ENCODE data around the gene MAGED4. TPM values are rescaled to one million over a fixed set of nuclear protein-coding genes. Genes with fewer than 3 reads are reported as not detected.
"Not testable (repeated sequence)": the region's sequence is repeated elsewhere in the genome, so short reads cannot be mapped to it uniquely, and the experiment has no call there.

The MAGED4 gene
- polyA plus RNA-seq (ENCODE audit: insufficient read depth in 1 of 5, insufficient read length in 5 of 5, low replicate concordance in 1 of 5), result 10 to 100 TPM; 28.7 to 59.2 (median 49.8) TPM
- long read RNA-seq, donor 1, partial matches to known transcripts, result 51 of 52 reads
- long read RNA-seq, donor 1, other reads (novel, unspliced or antisense), result 0 of 52 reads
- long read RNA-seq, donor 2, transcript MAGED4-204 (13 exons, 2,578 nt), result major isoform, 5 of 20 reads
- long read RNA-seq, donor 2, partial matches to known transcripts, result 13 of 20 reads
- long read RNA-seq, donor 2, other reads (novel, unspliced or antisense), result 0 of 20 reads
- long read RNA-seq, donor 3, partial matches to known transcripts, result 42 of 42 reads
- long read RNA-seq, donor 3, other reads (novel, unspliced or antisense), result 0 of 42 reads
- long read RNA-seq, donor 4, partial matches to known transcripts, result 12 of 12 reads
- long read RNA-seq, donor 4, other reads (novel, unspliced or antisense), result 0 of 12 reads
- long read RNA-seq, donor 5, partial matches to known transcripts, result 33 of 33 reads
- long read RNA-seq, donor 5, other reads (novel, unspliced or antisense), result 0 of 33 reads
- long read RNA-seq, donor 6, partial matches to known transcripts, result 5 of 9 reads
- long read RNA-seq, donor 6, other reads (novel, unspliced or antisense), result 0 of 9 reads
- long read RNA-seq, donor 7, partial matches to known transcripts, result 5 of 15 reads
- long read RNA-seq, donor 7, other reads (novel, unspliced or antisense), result 6 of 15 reads
- long read RNA-seq, donor 8, partial matches to known transcripts, result 12 of 12 reads
- long read RNA-seq, donor 8, other reads (novel, unspliced or antisense), result 0 of 12 reads

DNA sequence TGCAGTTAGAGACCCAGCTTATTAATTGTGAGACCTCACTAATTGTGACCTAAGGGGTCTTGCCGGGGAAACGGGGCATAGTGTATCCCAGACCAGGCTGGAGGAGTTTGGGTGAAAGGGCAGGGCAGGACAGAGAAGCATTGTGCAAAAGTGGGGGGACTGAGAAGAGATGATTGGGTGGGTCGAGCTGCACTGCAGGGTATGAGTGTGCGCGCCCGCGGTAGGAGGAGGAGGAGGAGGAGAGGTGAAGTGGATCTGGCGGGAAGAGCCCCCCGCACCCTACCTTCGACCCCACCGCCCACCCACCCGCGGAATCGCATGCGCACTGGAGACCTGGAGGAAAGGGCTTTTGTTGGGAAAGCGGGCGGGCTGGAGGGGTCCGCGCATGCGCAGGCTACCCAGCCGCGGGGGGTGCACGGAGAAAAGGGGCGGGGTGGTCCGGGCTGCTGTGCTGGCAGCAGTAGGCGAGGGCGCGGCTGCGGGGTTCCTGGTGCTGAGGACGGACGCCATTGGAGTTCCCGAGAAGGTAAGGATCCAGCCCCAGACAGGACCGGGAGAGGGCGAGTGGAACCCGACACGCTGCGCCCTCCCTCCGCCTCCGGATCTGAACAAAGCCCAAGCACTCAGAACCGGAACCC lies at the start of gene MAGED4:
Gene MAGED4 (plus strand): TSS at position 449 of the 638 bp plus-strand sequence. CDS start 1,035 bp downstream, outside the sequence.
- not testable (repeated sequence) for DNase-seq

- DNase-seq, result no peak
Observed at GRCh38 chrX:52138830-52139544, 45.7 kb upstream of the MAGED4 start.

GRCh38 chrX:52139545-52139895 lies 45.2 kb upstream of the MAGED4 start:
- DNase-seq, result no peak

DNA sequence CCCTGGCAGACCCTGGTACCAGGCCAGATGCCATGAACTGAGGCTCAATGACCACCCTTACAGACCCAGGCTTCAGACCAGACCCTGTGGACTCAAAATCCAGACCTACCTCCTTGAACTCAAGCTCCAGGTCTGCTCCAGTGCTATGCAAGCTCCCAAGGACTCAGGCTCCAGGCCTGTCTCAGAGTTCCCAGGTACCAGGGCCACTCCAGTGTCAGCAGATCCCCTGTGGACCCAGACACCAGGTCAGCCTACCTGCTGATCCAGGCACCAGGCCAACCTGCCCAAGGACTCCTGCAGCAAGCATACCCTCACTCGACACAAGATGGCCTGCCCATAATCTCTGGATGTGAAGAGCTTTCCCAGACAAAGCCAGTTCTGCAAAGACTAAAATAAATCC lies 44.7 kb upstream of the MAGED4 start:
- DNase-seq, result no peak

DNA sequence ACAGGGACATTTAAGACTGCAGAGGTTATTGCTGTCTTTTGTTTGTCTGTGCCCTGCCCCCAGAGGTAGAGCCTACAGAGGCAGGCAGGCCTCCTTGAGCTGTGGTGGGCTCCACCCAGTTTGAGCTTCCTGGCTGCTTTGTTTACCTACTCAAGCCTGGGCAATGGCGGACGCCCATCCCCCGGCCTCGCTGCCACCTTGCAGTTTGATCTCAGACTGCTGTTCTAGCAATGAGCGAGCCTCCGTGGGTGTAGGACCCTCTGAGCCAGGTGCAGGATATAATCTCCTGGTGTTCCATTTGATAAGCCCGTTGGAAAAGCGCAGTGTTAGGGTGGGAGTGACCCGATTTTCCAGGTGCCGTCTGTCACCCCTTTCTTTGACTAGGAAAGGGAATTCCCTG lies 34.0 kb upstream of the MAGED4 start:
- not testable (repeated sequence) for DNase-seq

GRCh38 chrX:52160140-52160539 lies 24.5 kb upstream of the MAGED4 start:
- DNase-seq, result not testable (repeated sequence)

DNA sequence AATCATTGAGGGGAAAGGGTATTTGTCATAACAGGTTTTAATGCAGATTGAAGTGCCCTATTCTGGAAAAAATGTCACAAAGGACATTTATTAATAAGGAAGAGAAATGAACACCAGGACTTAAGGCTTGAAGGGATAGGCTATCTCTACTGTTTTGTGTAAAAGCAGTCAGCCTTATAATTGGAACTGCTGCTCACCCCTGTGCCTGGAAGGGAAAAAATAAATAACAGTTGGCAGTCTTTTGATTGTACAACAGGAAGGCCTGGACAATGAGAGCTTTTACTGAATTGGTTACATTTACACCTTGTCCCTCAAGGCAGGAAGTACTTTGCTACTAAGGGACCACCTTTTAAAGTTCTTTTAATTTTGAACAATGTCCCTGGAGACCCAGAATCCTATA lies 17.8 kb upstream of the MAGED4 start:
- no peak for DNase-seq

GRCh38 chrX:52171055-52171454 lies 13.6 kb upstream of the MAGED4 start:
- not testable (repeated sequence) for DNase-seq

- DNase-seq, result not testable (repeated sequence)
Observed at GRCh38 chrX:52185078-52185453, 378 bp downstream of the MAGED4 start.

DNA sequence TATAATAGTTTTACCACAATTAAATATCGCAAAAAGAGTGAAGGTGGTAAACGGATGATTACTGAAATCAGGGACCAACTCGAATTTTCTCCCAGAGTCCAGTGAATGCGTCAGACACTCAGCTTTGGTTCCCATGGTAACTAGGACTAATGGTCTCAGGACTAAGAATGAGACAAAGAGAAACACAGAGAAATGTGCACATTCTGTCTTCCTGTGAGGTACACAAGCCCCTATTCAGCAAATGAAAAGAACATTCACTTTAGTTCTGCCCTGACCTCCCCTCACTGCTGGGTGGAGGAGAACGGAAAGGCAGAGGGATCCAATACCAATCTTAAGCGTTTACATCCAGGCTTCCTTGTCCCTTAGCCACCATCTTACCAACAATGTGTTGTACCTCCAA lies 26.7 kb downstream of the MAGED4 start:
- not testable (repeated sequence) for DNase-seq

GRCh38 chrX:52213276-52213675 lies 28.6 kb downstream of the MAGED4 start:
- no peak for DNase-seq

- DNase-seq, result no peak
Observed at GRCh38 chrX:52216541-52216940, 31.9 kb downstream of the MAGED4 start.

GRCh38 chrX:52217494-52218160 lies 32.9 kb downstream of the MAGED4 start:
- DNase-seq, result no peak

- no peak for DNase-seq
Observed at GRCh38 chrX:52220936-52221335, 36.2 kb downstream of the MAGED4 start.

Other genes with a start within 250 kb of the MAGED4 start
- 10 to 100 TPM; 54.3 to 86.2 (median 66.9) TPM for gene MAGED4B, start 115.7 kb upstream of the MAGED4 start, polyA plus RNA-seq (ENCODE audit: insufficient read depth in 1 of 5, insufficient read length in 5 of 5, low replicate concordance in 1 of 5)
- gene XAGE2, start 184.1 kb downstream of the MAGED4 start, polyA plus RNA-seq (ENCODE audit: insufficient read depth in 1 of 5, insufficient read length in 5 of 5, low replicate concordance in 1 of 5), result under 1 TPM in 3 of 5 donors, not detected in 2; 0.38 to 0.46 (median 0.43) TPM

Measured in right lung (tissue), 10 donors.